ENCODE results near the gene EPOP.

Gene EPOP

DNA sequence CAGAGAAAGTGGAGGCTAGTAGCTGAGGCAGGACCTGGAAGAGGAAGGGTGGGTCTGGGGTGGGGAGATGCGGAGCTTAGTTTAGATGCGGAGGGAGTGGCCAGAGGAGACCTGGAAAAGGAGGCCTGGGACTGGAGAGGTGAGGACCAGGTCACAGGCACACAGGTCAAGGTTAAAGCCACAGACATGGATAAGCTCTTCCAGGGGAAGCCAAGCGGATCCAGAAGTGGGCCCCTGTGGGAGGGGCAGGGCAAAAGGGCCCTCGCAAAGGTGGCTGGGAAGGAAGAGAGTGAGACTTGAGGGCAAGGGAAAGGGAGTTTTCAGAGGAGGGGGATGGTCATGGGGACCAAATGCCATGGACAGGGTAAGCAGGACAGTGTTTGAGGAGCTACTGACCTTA lies 16.4 kb upstream of the EPOP start:
- Histone ChIP-seq H3K9ac (ENCODE audit: low read depth, low read length, poor library complexity, severe bottlenecking) (no peak overlapping the region), H4K20me1 (ENCODE audit: insufficient read depth, low read length, poor library complexity, severe bottlenecking) (no peaks in the 10 kb centered on the region), H3K27me3 (ENCODE audit: insufficient read depth, low read length, poor library complexity, severe bottlenecking) (no peaks in the 10 kb centered on the region), H3K36me3 (ENCODE audit: insufficient read depth, low read length) (no peaks in the 10 kb centered on the region), H3K4me2 (ENCODE audit: low read depth, low read length, poor library complexity, severe bottlenecking) (no peak overlapping the region), H3K4me1 (ENCODE audit: insufficient read depth, low read length, poor library complexity, severe bottlenecking) (peaks cover 3% of the 10 kb centered on the region), H3K4me3 (ENCODE audit: low read length, poor library complexity, severe bottlenecking) (no peak overlapping the region), H3F3A (ENCODE audit: low read depth) (no peaks in the 10 kb centered on the region), H2AFZ (ENCODE audit: low read length) (no peak overlapping the region), H3K9me3 (ENCODE audit: insufficient read depth, low read depth, low read length) (no peaks in the 10 kb centered on the region), H3K9me2 (replicated peaks; ENCODE audit: low read depth, low read length) (no peaks in the 10 kb centered on the region), H3K79me2 (ENCODE audit: insufficient read depth, low read length) (no peaks in the 10 kb centered on the region)
- TF ChIP-seq, protein P1, sequence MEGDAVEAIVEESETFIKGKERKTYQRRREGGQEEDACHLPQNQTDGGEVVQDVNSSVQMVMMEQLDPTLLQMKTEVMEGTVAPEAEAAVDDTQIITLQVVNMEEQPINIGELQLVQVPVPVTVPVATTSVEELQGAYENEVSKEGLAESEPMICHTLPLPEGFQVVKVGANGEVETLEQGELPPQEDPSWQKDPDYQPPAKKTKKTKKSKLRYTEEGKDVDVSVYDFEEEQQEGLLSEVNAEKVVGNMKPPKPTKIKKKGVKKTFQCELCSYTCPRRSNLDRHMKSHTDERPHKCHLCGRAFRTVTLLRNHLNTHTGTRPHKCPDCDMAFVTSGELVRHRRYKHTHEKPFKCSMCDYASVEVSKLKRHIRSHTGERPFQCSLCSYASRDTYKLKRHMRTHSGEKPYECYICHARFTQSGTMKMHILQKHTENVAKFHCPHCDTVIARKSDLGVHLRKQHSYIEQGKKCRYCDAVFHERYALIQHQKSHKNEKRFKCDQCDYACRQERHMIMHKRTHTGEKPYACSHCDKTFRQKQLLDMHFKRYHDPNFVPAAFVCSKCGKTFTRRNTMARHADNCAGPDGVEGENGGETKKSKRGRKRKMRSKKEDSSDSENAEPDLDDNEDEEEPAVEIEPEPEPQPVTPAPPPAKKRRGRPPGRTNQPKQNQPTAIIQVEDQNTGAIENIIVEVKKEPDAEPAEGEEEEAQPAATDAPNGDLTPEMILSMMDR (conservative IDR thresholded peaks at IDR 0.05; ENCODE audit: low read length) = no peak
- TF ChIP-seq EZH2phosphoT487 (IDR thresholded peaks at IDR 0.05; ENCODE audit: borderline replicate concordance) = no peak

DNA sequence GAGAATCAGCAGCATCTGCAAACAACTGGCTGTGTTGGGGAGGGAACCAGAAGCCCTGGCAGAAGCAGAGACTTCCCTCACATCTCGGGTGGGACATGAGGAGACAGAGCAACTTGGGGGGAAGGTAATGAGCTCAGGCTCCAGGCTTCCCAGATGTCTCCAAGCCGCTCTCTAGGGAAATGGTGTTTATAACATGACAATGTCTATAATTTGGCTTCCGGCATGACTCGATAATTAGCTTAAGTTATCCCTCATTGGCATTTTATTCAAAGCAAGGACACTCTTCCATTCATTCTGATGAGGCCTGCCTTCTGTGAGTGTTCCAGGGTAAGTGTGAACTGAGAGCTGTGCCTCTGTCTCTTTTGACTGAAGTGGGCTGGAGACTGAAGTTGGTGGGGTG lies 15.6 kb upstream of the EPOP start:
- Histone ChIP-seq H3F3A (ENCODE audit: low read depth) (no peaks in the 10 kb centered on the region), H3K9ac (ENCODE audit: low read depth, low read length, poor library complexity, severe bottlenecking) (no peak overlapping the region), H3K4me1 (ENCODE audit: insufficient read depth, low read length, poor library complexity, severe bottlenecking) (no peaks in the 10 kb centered on the region), H3K9me2 (replicated peaks; ENCODE audit: low read depth, low read length) (no peaks in the 10 kb centered on the region), H3K4me3 (ENCODE audit: low read length, poor library complexity, severe bottlenecking) (no peak overlapping the region), H2AFZ (ENCODE audit: low read length) (no peak overlapping the region), H3K36me3 (ENCODE audit: insufficient read depth, low read length) (no peaks in the 10 kb centered on the region), H3K4me2 (ENCODE audit: low read depth, low read length, poor library complexity, severe bottlenecking) (no peak overlapping the region), H3K9me3 (ENCODE audit: insufficient read depth, low read depth, low read length) (no peaks in the 10 kb centered on the region), H4K20me1 (ENCODE audit: insufficient read depth, low read length, poor library complexity, severe bottlenecking) (no peaks in the 10 kb centered on the region), H3K27me3 (ENCODE audit: insufficient read depth, low read length, poor library complexity, severe bottlenecking) (no peaks in the 10 kb centered on the region), H3K79me2 (ENCODE audit: insufficient read depth, low read length) (no peaks in the 10 kb centered on the region)
- no peak for TF ChIP-seq EZH2phosphoT487 (IDR thresholded peaks at IDR 0.05; ENCODE audit: borderline replicate concordance)
- TF ChIP-seq, protein P1 (conservative IDR thresholded peaks at IDR 0.05; ENCODE audit: low read length) = no peak

DNA sequence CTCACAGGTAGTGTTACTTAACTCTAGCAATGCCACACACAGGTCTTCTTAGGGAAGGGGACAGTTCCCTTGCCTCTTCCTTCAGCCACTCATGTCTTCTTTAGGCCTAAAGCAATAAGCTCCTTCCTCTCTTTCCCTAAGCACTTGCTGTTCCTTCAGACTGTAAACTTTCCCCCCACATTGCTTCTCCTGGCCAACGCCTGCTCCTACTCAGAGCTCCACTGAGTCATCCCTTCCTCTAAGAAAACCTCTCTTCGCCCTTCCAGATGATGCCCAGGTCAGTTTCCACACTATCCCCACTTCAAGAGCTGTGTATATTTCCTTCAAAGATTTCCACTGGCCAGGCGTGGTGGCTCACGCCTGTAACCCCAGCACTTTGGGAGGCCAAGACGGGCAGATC lies 12.5 kb upstream of the EPOP start:
- no peak overlapping the region for H3K9ac ChIP-seq (ENCODE audit: low read depth, low read length, poor library complexity, severe bottlenecking)
- no peaks in the 10 kb centered on the region for H3K79me2 ChIP-seq (ENCODE audit: insufficient read depth, low read length)
- H3K9me2 ChIP-seq (replicated peaks; ENCODE audit: low read depth, low read length) = no peaks in the 10 kb centered on the region
- H3K36me3 ChIP-seq (ENCODE audit: insufficient read depth, low read length) = no peaks in the 10 kb centered on the region
- no peaks in the 10 kb centered on the region for H3K9me3 ChIP-seq (ENCODE audit: insufficient read depth, low read depth, low read length)
- H3K27me3 ChIP-seq (ENCODE audit: insufficient read depth, low read length, poor library complexity, severe bottlenecking) = no peaks in the 10 kb centered on the region
- no peaks in the 10 kb centered on the region for H4K20me1 ChIP-seq (ENCODE audit: insufficient read depth, low read length, poor library complexity, severe bottlenecking)
- no peak overlapping the region for H3K4me2 ChIP-seq (ENCODE audit: low read depth, low read length, poor library complexity, severe bottlenecking)
- no peak overlapping the region for H2AFZ ChIP-seq (ENCODE audit: low read length)
- TF ChIP-seq EZH2phosphoT487 (IDR thresholded peaks at IDR 0.05; ENCODE audit: borderline replicate concordance) = no peak
- TF ChIP-seq, protein P1 (conservative IDR thresholded peaks at IDR 0.05; ENCODE audit: low read length) = no peak
- no peak overlapping the region for H3K4me3 ChIP-seq (ENCODE audit: low read length, poor library complexity, severe bottlenecking)
- no peaks in the 10 kb centered on the region for H3F3A ChIP-seq (ENCODE audit: low read depth)
- no peaks in the 10 kb centered on the region for H3K4me1 ChIP-seq (ENCODE audit: insufficient read depth, low read length, poor library complexity, severe bottlenecking)

Measured in Loucy (cell line).